Skin epidermis (tissue), 12 donors: ENCODE data around the gene INAFM1.

Source experiments
- H3K27ac ChIP-seq, 21 experiments: fragments of 200-600 bp; sonication (generic) in 11 of 21; one replicate each; pipeline ENCODE4 v1.5.0; 2020; ENCODE audit warnings: mild to moderate bottlenecking in 3 of 21, inconsistent platforms in 2 of 21, moderate library complexity in 2 of 21
- H3K4me3 ChIP-seq, 7 experiments: fragments of 200-600 bp; sonication (generic) in 2 of 7; one replicate each; pipeline ENCODE4 v1.5.0; 2020; ENCODE audit warnings: inconsistent platforms in 2 of 7, mild to moderate bottlenecking in 2 of 7, moderate library complexity in 1 of 7

The INAFM1 gene

DNA sequence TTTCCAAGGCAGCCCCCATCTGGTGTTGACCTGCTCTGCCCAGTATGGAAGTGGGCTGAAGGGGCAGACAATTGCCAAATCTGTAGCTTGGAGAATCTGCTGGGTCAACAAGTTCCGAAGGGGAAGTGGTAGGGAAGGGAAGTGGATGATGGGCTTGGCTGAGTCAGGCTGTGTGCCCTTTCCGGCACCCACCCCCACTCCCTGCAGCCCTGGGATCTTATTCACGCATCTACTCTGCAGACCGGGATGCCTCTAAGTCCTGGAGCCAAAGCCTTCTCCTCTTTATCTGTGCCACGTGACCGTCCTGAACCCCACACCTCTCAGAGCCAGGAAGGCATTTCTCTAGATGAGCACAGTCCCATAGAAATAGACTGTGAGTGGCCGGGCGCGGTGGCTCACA lies 49.8 kb downstream of the INAFM1 start:
- peak overlapping the region in 8 of 21 experiments; percentile 4 to 76 (median 54) for H3K27ac ChIP-seq
- H3K4me3 ChIP-seq: no peak overlapping the region
